Nephron progenitor cell (in vitro differentiated cells): Measurements from ENCODE around the gene FLCN.
A peak's percentile ranks its signal among the peaks of the same experiment; 100 is the strongest.
"Not testable (repeated sequence)": the region's sequence is repeated elsewhere in the genome, so short reads cannot be mapped to it uniquely, and the experiment has no call there.

ENCODE experiments used
- DNase-seq: peaks from one replicate; pipeline ENCODE4 v3.0.0; 2021
- H3K27ac Mint-ChIP-seq: 2 replicates; pipeline ENCODE4 v1.8.0; 2021; ENCODE audit warnings: mild to moderate bottlenecking, moderate library complexity, mixed read lengths
- H3K27me3 Mint-ChIP-seq: 2 replicates; pipeline ENCODE4 v1.8.0; 2021; ENCODE audit warnings: mild to moderate bottlenecking, low read depth, mixed read lengths; ENCODE audit not compliant: poor library complexity
- H3K36me3 Mint-ChIP-seq: 2 replicates; pipeline ENCODE4 v1.8.0; 2021; ENCODE audit warnings: low read depth, mixed read lengths
- H3K4me1 Mint-ChIP-seq: 2 replicates; pipeline ENCODE4 v1.8.0; 2021; ENCODE audit warnings: mixed read lengths
- H3K4me3 Mint-ChIP-seq: 2 replicates; pipeline ENCODE4 v1.8.0; 2021; ENCODE audit warnings: mild to moderate bottlenecking, moderate library complexity, mixed read lengths
- H3K9me3 Mint-ChIP-seq: 2 replicates; pipeline ENCODE4 v1.8.0; 2021; ENCODE audit warnings: mild to moderate bottlenecking, moderate library complexity, mixed read lengths
- CTCF ChIP-seq: fragments of 200-600 bp; sonication (generic); IDR thresholded peaks from 2 replicates; pipeline ENCODE4 v1.5.0; 2021; ENCODE audit warnings: antibody characterized with exemption

The FLCN gene

GRCh38 chr17:17237026-17237799 lies at the start of gene FLCN:
Gene FLCN, minus strand, starts transcription at chr17:17237168. Its CDS starts 9,031 bp downstream, at chr17:17228137.
- no peaks in the 10 kb centered on the region for H3K9me3 Mint-ChIP-seq
- peaks cover 6% of the 10 kb centered on the region for H3K27me3 Mint-ChIP-seq

GRCh38 chr17:17285951-17286350 lies 49.0 kb upstream of the FLCN start:
- Mint-ChIP-seq H3K27ac (no peak overlapping the region), H3K27me3 (peaks cover 25% of the 10 kb centered on the region), H3K9me3 (no peaks in the 10 kb centered on the region), H3K4me3 (no peak overlapping the region), H3K4me1 (peaks cover 15% of the 10 kb centered on the region), H3K36me3 (no peaks in the 10 kb centered on the region)
- no peak for TF ChIP-seq CTCF
- DNase-seq = no peak

More at GRCh38 chr17:17237026-17237799, at the start of gene FLCN:
- Mint-ChIP-seq H3K27ac (peak within 1 kb of the TSS; percentile 100), H3K4me1 (peaks cover 31% of the 10 kb centered on the region), H3K4me3 (peak within 1 kb of the TSS; percentile 91), H3K36me3 (peaks cover 8% of the 10 kb centered on the region)
- peak; percentile 81 for DNase-seq
- no peak for TF ChIP-seq CTCF

- H3K9me3 Mint-ChIP-seq = no peaks in the 10 kb centered on the region
- peaks cover 11% of the 10 kb centered on the region for H3K36me3 Mint-ChIP-seq
- peaks cover 8% of the 10 kb centered on the region for H3K27me3 Mint-ChIP-seq
- DNase-seq = peak; percentile 96
- H3K27ac Mint-ChIP-seq = peak within 1 kb of the TSS; percentile 97
- TF ChIP-seq CTCF = no peak
- peak within 1 kb of the TSS; percentile 90 for H3K4me3 Mint-ChIP-seq
- H3K4me1 Mint-ChIP-seq = peaks cover 45% of the 10 kb centered on the region
Observed at GRCh38 chr17:17280613-17281549, 43.9 kb upstream of the FLCN start, which contains the start of gene COPS3. Gene COPS3, minus strand, starts transcription at chr17:17281246. Its CDS starts 60 bp downstream, at chr17:17281186.

- Mint-ChIP-seq H3K9me3 (no peaks in the 10 kb centered on the region), H3K4me3 (peak overlapping the region; percentile 90), H3K4me1 (peaks cover 45% of the 10 kb centered on the region), H3K27me3 (peaks cover 8% of the 10 kb centered on the region), H3K36me3 (peaks cover 19% of the 10 kb centered on the region), H3K27ac (no peak overlapping the region)
- no peak for DNase-seq
- TF ChIP-seq CTCF = no peak
Observed at GRCh38 chr17:17279316-17279715, 42.3 kb upstream of the FLCN start.

GRCh38 chr17:17277431-17277830 lies 40.5 kb upstream of the FLCN start:
- Mint-ChIP-seq H3K4me1 (peaks cover 45% of the 10 kb centered on the region), H3K36me3 (peaks cover 33% of the 10 kb centered on the region)
- H3K27me3 Mint-ChIP-seq, H3K27ac Mint-ChIP-seq, DNase-seq, H3K9me3 Mint-ChIP-seq, H3K4me3 Mint-ChIP-seq: not testable (repeated sequence)

GRCh38 chr17:17275971-17276370 lies 39.0 kb upstream of the FLCN start:
- peaks cover 31% of the 10 kb centered on the region for H3K4me1 Mint-ChIP-seq
- H3K4me3 Mint-ChIP-seq = no peak overlapping the region
- H3K36me3 Mint-ChIP-seq = peaks cover 38% of the 10 kb centered on the region
- no peak for TF ChIP-seq CTCF
- no peaks in the 10 kb centered on the region for H3K27me3 Mint-ChIP-seq
- DNase-seq = no peak
- no peak overlapping the region for H3K27ac Mint-ChIP-seq
- no peaks in the 10 kb centered on the region for H3K9me3 Mint-ChIP-seq
